Measurements from ENCODE around the gene RNF6.

GRCh38 chr13:26198116-26198515 lies 24.0 kb downstream of the RNF6 start:
- TF ChIP-seq, protein P1, sequence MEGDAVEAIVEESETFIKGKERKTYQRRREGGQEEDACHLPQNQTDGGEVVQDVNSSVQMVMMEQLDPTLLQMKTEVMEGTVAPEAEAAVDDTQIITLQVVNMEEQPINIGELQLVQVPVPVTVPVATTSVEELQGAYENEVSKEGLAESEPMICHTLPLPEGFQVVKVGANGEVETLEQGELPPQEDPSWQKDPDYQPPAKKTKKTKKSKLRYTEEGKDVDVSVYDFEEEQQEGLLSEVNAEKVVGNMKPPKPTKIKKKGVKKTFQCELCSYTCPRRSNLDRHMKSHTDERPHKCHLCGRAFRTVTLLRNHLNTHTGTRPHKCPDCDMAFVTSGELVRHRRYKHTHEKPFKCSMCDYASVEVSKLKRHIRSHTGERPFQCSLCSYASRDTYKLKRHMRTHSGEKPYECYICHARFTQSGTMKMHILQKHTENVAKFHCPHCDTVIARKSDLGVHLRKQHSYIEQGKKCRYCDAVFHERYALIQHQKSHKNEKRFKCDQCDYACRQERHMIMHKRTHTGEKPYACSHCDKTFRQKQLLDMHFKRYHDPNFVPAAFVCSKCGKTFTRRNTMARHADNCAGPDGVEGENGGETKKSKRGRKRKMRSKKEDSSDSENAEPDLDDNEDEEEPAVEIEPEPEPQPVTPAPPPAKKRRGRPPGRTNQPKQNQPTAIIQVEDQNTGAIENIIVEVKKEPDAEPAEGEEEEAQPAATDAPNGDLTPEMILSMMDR (IDR thresholded peaks at IDR 0.05), result no peak
- no peak for TF ChIP-seq EZH2 (IDR thresholded peaks at IDR 0.05; ENCODE audit: borderline replicate concordance, insufficient read depth, low read depth, low read length, poor library complexity, severe bottlenecking)

All from B cell (primary cell).